Neural cell (in vitro differentiated cells): ENCODE results near the gene ENPP7. TPM values are rescaled to one million over a fixed set of nuclear protein-coding genes. Genes with fewer than 3 reads are reported as not detected.

Source experiments
- H2AFZ ChIP-seq: fragments of 200-600, 300-800 bp; sonication (generic), shearing (Covaris generic); 2 replicates; pipeline ENCODE4 v1.6.0; 2014; ENCODE audit warnings: low read depth, mild to moderate bottlenecking, antibody characterized with exemption, low read length, moderate library complexity
- H3F3A ChIP-seq: fragments of 200-600 bp; shearing (Covaris generic); 2 replicates; pipeline ENCODE4 v1.6.1; 2016; ENCODE audit warnings: mild to moderate bottlenecking, moderate library complexity, mixed read lengths, antibody characterized with exemption, low read length; ENCODE audit not compliant: insufficient read depth, poor library complexity, severe bottlenecking
- H3K27ac ChIP-seq: fragments of 200-600, 300-800 bp; sonication (generic), shearing (Covaris generic); 2 replicates; pipeline ENCODE4 v1.5.1; 2014; ENCODE audit warnings: mild to moderate bottlenecking, low read length, moderate library complexity
- H3K27me3 ChIP-seq: fragments of 300-800, 200-600 bp; sonication (generic), shearing (Covaris generic); 2 replicates; pipeline ENCODE4 v1.6.0; 2014; ENCODE audit warnings: mild to moderate bottlenecking, low read depth, low read length, moderate library complexity; ENCODE audit not compliant: insufficient read depth
- H3K36me3 ChIP-seq: fragments of 300-800, 200-600 bp; sonication (generic), shearing (Covaris generic); 2 replicates; pipeline ENCODE4 v1.5.1; 2014; ENCODE audit warnings: mild to moderate bottlenecking, antibody characterized with exemption, low read length, moderate library complexity; ENCODE audit not compliant: insufficient read depth
- H3K4me2 ChIP-seq: fragments of 300-800, 200-600 bp; sonication (generic), shearing (Covaris generic); 2 replicates; pipeline ENCODE4 v1.6.0; 2014; ENCODE audit warnings: mild to moderate bottlenecking, low read length
- H3K4me3 ChIP-seq: fragments of 300-800, 200-600 bp; sonication (generic), shearing (Covaris generic); 2 replicates; pipeline ENCODE4 v1.5.1; 2014; ENCODE audit warnings: mild to moderate bottlenecking, low read length, moderate library complexity
- H3K79me2 ChIP-seq: fragments of 200-600 bp; shearing (Covaris generic); replicated peaks from 2 replicates; pipeline ENCODE4 v1.6.0; 2014; ENCODE audit warnings: mild to moderate bottlenecking, low read length, moderate library complexity; ENCODE audit not compliant: insufficient read depth
- H3K9ac ChIP-seq: fragments of 300-800, 200-600 bp; sonication (generic), shearing (Covaris generic); 2 replicates; pipeline ENCODE4 v1.6.1; 2016; ENCODE audit warnings: mild to moderate bottlenecking, low read length, mixed read lengths
- H3K9me2 ChIP-seq: fragments of 200-600 bp; shearing (Covaris generic); 2 replicates; pipeline ENCODE4 v1.6.1; 2016; ENCODE audit warnings: mild to moderate bottlenecking, low read length, mixed read lengths; ENCODE audit not compliant: insufficient read depth
- H3K9me3 ChIP-seq: fragments of 200-600, 300-800 bp; sonication (generic), shearing (Covaris generic); 2 replicates; pipeline ENCODE4 v1.6.1; 2016; ENCODE audit warnings: mild to moderate bottlenecking, mixed run types, low read length, moderate library complexity, mixed read lengths
- H4K20me1 ChIP-seq: fragments of 200-600 bp; shearing (Covaris generic); 2 replicates; pipeline ENCODE4 v1.6.1; 2016; ENCODE audit warnings: mild to moderate bottlenecking, mixed run types; ENCODE audit not compliant: insufficient read depth
- CTCF ChIP-seq: fragments of 450-650 bp; IDR thresholded peaks from 2 replicates; pipeline ENCODE4 v1.5.1; 2014; ENCODE audit warnings: antibody characterized with exemption, mild to moderate bottlenecking, moderate library complexity; ENCODE audit not compliant: poor library complexity, severe bottlenecking
- EP300 ChIP-seq: fragments of 450-650 bp; conservative IDR thresholded peaks from 2 replicates; pipeline ENCODE4 v1.6.1; 2014; ENCODE audit warnings: antibody characterized with exemption, mild to moderate bottlenecking, moderate library complexity; ENCODE audit not compliant: poor library complexity, severe bottlenecking
- EZH2 ChIP-seq: fragments of 200-600, 300-800 bp; shearing (Covaris generic), sonication (generic); IDR thresholded peaks from 2 replicates; pipeline ENCODE4 v1.6.1; 2014; ENCODE audit warnings: antibody characterized with exemption, low read length, borderline replicate concordance, mild to moderate bottlenecking; ENCODE audit not compliant: insufficient read depth, poor library complexity, severe bottlenecking
- MXI1 ChIP-seq: fragments of 450-650 bp; conservative IDR thresholded peaks from 2 replicates; pipeline ENCODE4 v1.6.1; 2014; ENCODE audit warnings: antibody characterized with exemption, mild to moderate bottlenecking; ENCODE audit not compliant: poor library complexity, severe bottlenecking
- POLR2AphosphoS5 ChIP-seq: IDR thresholded peaks from 2 replicates; pipeline ENCODE4 v1.6.1; 2012
- RAD21 ChIP-seq: fragments of 450-650 bp; conservative IDR thresholded peaks from 2 replicates; pipeline ENCODE4 v1.6.1; 2014; ENCODE audit warnings: antibody characterized with exemption, mild to moderate bottlenecking, moderate library complexity
- SMC3 ChIP-seq: fragments of 450-650 bp; conservative IDR thresholded peaks from 2 replicates; pipeline ENCODE4 v1.6.1; 2014; ENCODE audit warnings: antibody characterized with exemption, mild to moderate bottlenecking, moderate library complexity; ENCODE audit not compliant: poor library complexity
- TAF1 ChIP-seq: IDR thresholded peaks from 2 replicates; pipeline ENCODE4 v1.6.1; 2012; ENCODE audit warnings: low read depth
- polyA minus RNA-seq: library from RNA; depleted of rRNA, polyadenylated mRNA; stranded (reverse); fragments of >200 nt; gene quantifications from 2 replicates; pipeline ENCODE4 v1.2.3, GENCODE V29; 2014
- polyA plus RNA-seq: library from polyadenylated mRNA; depleted of rRNA; stranded (reverse); fragments of >200 nt; gene quantifications from 2 replicates; pipeline ENCODE4 v1.2.3, GENCODE V29; 2014
- TF ChIP-seq, protein P1 (sequence below): IDR thresholded peaks from 2 replicates; pipeline ENCODE4 v1.6.1; 2012; ENCODE audit warnings: borderline replicate concordance

ENPP7 gene, protein sequence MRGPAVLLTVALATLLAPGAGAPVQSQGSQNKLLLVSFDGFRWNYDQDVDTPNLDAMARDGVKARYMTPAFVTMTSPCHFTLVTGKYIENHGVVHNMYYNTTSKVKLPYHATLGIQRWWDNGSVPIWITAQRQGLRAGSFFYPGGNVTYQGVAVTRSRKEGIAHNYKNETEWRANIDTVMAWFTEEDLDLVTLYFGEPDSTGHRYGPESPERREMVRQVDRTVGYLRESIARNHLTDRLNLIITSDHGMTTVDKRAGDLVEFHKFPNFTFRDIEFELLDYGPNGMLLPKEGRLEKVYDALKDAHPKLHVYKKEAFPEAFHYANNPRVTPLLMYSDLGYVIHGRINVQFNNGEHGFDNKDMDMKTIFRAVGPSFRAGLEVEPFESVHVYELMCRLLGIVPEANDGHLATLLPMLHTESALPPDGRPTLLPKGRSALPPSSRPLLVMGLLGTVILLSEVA
- polyA plus RNA-seq = not detected in 2 replicates
- not detected in 2 replicates for polyA minus RNA-seq

- H3K4me3 ChIP-seq = no peak within 1 kb of the TSS
- no peaks in the 10 kb centered on the region for H3F3A ChIP-seq
- H3K9me2 ChIP-seq = no peaks in the 10 kb centered on the region
- H4K20me1 ChIP-seq = no peaks in the 10 kb centered on the region
- H3K27ac ChIP-seq = no peak within 1 kb of the TSS
- no peak within 1 kb of the TSS for H2AFZ ChIP-seq
- no peak within 1 kb of the TSS for H3K4me2 ChIP-seq
- H3K79me2 ChIP-seq = no peaks in the 10 kb centered on the region
- H3K9ac ChIP-seq = no peak within 1 kb of the TSS
- no peaks in the 10 kb centered on the region for H3K9me3 ChIP-seq
- no peaks in the 10 kb centered on the region for H3K36me3 ChIP-seq
- H3K27me3 ChIP-seq = no peaks in the 10 kb centered on the region
- TF ChIP-seq MXI1 (no peak), RAD21 (no peak), CTCF (no peak), SMC3 (no peak), EP300 (no peak), TAF1 (no peak), POLR2AphosphoS5 (no peak), EZH2 (no peak)
- TF ChIP-seq, protein P1, sequence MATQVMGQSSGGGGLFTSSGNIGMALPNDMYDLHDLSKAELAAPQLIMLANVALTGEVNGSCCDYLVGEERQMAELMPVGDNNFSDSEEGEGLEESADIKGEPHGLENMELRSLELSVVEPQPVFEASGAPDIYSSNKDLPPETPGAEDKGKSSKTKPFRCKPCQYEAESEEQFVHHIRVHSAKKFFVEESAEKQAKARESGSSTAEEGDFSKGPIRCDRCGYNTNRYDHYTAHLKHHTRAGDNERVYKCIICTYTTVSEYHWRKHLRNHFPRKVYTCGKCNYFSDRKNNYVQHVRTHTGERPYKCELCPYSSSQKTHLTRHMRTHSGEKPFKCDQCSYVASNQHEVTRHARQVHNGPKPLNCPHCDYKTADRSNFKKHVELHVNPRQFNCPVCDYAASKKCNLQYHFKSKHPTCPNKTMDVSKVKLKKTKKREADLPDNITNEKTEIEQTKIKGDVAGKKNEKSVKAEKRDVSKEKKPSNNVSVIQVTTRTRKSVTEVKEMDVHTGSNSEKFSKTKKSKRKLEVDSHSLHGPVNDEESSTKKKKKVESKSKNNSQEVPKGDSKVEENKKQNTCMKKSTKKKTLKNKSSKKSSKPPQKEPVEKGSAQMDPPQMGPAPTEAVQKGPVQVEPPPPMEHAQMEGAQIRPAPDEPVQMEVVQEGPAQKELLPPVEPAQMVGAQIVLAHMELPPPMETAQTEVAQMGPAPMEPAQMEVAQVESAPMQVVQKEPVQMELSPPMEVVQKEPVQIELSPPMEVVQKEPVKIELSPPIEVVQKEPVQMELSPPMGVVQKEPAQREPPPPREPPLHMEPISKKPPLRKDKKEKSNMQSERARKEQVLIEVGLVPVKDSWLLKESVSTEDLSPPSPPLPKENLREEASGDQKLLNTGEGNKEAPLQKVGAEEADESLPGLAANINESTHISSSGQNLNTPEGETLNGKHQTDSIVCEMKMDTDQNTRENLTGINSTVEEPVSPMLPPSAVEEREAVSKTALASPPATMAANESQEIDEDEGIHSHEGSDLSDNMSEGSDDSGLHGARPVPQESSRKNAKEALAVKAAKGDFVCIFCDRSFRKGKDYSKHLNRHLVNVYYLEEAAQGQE = no peak
Measured at GRCh38 chr17:79730769-79731483, at the start of gene ENPP7. Gene ENPP7 (plus strand): TSS chr17:79730943. CDS start chr17:79731140, 197 bp downstream.

- Histone ChIP-seq H3K9ac (no peak overlapping the region), H3K36me3 (no peaks in the 10 kb centered on the region), H3K9me2 (no peaks in the 10 kb centered on the region), H2AFZ (no peak overlapping the region), H3K27ac (no peak overlapping the region), H3K79me2 (no peaks in the 10 kb centered on the region), H3K4me2 (no peak overlapping the region), H3F3A (no peaks in the 10 kb centered on the region), H3K4me3 (no peak overlapping the region), H4K20me1 (no peaks in the 10 kb centered on the region), H3K9me3 (no peaks in the 10 kb centered on the region), H3K27me3 (no peaks in the 10 kb centered on the region)
- TF ChIP-seq MXI1 (no peak), POLR2AphosphoS5 (no peak), RAD21 (no peak), EZH2 (no peak)
- TF ChIP-seq, protein P1 = no peak
Measured at GRCh38 chr17:79681101-79681621, 49.6 kb upstream of the ENPP7 start.
